Activated CD4-positive, alpha-beta T cell treated with anti-CD3 and anti-CD28 coated beads, Interleukin-2, amount 50 U/mL, for 1 hour (primary cell): ENCODE results near the gene CIC.
"Not testable (repeated sequence)": the region's sequence is repeated elsewhere in the genome, so short reads cannot be mapped to it uniquely, and the experiment has no call there.

Experiments
- DNase-seq: peaks from one replicate; pipeline ENCODE4 v3.0.0-alpha.2; 2020

Gene CIC

GRCh38 chr19:42335971-42336370 is 66.9 kb downstream of the CIC start:
- no peak for DNase-seq

- DNase-seq = not testable (repeated sequence)
Measured at GRCh38 chr19:42339126-42339860, 70.2 kb downstream of the CIC start.

DNA sequence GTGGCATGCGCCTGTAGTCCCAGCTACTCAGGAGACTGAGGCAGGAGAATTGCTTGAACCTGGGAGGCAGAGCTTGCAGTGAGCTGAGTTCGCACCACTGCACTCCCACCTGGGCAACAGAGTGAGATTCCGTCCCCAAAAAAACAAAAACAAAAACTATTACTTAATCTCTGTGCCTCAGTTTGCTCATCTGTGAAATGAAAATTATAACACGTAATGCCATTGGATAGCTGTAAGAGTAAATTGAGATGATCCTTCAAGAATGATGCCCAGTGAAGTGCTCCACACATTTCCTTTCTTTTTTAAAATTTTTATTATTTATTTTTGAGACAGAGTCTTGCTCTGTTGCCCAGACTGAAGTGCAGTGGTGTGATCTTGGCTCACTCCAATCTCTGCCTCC is 70.9 kb downstream of the CIC start:
- DNase-seq = not testable (repeated sequence)

GRCh38 chr19:42343344-42344110 is 74.5 kb downstream of the CIC start:
- DNase-seq = no peak

DNA sequence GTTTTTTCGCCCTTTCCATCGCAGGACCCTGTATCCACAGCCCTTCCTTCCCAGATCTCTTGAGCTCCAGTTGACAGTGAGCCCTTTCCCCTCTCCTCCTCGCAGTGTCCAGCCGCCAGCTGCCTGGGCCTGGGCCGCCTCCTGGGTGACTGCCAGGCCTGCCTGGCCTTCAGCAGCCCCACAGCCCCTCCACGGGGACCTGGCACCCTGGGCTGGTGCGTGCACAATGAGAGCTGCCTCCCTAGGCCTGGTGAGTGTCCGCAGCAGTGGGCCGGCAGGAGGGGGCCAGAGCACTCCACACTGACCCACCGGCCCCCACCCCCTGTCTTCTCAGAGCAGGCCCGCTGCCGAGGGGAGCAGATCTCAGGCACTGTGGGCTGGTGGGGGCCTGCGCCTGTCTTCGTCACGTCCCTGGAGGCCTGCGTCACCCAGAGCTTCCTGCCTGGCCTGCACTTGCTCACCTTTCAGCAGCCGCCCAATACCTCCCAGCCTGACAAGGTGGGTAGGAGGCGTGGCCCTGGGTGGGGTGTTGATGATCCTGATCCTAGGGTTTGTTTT is 75.4 kb downstream of the CIC start:
- DNase-seq = no peak
